SU-DHL-6 (cell line): ENCODE results near the gene RAB37.

ENCODE experiments used
- EZH2phosphoT487 ChIP-seq: fragments of 200-600 bp; sonication (generic), shearing (Covaris generic); conservative IDR thresholded peaks from 2 replicates; pipeline ENCODE4 v1.6.1; 2018; ENCODE audit warnings: mild to moderate bottlenecking, antibody characterized with exemption, low read length, moderate library complexity, mixed read lengths
- TF ChIP-seq, protein P1 (sequence below): fragments of 200-600 bp; sonication (generic); IDR thresholded peaks from one replicate; pipeline ENCODE4 v1.5.1; 2017; ENCODE audit warnings: antibody characterized with exemption, mild to moderate bottlenecking, low read length, moderate library complexity; ENCODE audit not compliant: insufficient read depth, poor library complexity, severe bottlenecking

DNA sequence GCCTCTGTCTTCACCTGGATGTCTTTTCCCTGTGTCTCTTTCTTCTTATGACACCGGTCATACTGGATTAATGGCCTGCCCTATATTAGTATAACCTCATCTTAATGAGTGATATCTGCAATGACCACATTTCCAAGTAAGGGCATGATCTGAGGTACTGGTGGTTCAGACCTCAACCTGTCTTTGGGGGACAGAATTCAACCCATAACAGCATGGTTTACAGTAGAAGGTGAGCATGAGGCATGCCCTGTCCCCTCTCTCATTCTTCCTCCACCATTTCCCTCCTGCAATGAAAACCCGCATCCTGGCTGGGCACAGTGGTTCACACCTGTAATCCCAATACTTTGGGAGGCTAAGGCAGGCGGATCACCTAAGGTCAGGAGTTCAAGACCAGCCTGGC is 2.8 kb upstream of the RAB37 start:
- TF ChIP-seq, protein P1, sequence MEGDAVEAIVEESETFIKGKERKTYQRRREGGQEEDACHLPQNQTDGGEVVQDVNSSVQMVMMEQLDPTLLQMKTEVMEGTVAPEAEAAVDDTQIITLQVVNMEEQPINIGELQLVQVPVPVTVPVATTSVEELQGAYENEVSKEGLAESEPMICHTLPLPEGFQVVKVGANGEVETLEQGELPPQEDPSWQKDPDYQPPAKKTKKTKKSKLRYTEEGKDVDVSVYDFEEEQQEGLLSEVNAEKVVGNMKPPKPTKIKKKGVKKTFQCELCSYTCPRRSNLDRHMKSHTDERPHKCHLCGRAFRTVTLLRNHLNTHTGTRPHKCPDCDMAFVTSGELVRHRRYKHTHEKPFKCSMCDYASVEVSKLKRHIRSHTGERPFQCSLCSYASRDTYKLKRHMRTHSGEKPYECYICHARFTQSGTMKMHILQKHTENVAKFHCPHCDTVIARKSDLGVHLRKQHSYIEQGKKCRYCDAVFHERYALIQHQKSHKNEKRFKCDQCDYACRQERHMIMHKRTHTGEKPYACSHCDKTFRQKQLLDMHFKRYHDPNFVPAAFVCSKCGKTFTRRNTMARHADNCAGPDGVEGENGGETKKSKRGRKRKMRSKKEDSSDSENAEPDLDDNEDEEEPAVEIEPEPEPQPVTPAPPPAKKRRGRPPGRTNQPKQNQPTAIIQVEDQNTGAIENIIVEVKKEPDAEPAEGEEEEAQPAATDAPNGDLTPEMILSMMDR: no peak
- TF ChIP-seq EZH2phosphoT487: no peak
